OCI-LY1 (cell line): ENCODE data around the gene LYRM7.

ENCODE experiments used
- EZH2 ChIP-seq: fragments of 200-600 bp; sonication (generic), shearing (Covaris generic); IDR thresholded peaks from 2 replicates; pipeline ENCODE4 v1.8.0; 2017; ENCODE audit warnings: borderline replicate concordance, mixed run types, mild to moderate bottlenecking, antibody characterized with exemption, low read length, moderate library complexity, mixed read lengths
- TF ChIP-seq, protein P1 (sequence below): fragments of 200-600 bp; sonication (generic), shearing (Covaris generic); IDR thresholded peaks from 2 replicates; pipeline ENCODE4 v1.5.1; 2017; ENCODE audit warnings: mild to moderate bottlenecking, antibody characterized with exemption, low read length, moderate library complexity, mixed read lengths

DNA sequence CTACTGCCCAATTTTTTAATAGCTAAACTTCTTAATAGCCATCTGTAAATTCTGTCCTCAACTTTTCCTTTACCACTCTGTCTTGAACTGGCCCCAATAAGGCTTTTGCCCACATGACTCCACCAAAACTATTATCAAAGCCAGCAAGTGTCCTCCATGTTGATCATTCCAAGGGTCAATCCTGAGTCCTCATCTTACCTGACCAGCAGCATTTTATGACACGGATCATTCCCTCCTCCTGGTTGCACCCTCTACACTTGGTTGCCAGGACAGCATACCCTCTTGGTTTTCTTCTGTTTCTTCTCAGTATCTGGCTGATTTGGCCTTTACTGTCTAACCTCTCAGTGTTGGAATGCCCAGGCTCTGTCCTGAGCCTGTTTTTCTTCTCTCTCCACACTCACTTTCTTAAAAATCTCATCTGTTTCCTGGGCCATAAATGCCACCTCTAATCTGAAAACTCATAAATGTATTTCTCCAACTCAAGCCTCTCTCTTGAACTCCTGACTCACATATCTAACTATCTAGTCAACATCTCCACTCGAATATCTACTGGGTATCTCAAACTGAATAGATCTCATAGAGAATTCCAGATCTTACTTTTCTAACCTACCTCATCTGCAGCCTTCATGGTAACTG is 53.1 kb downstream of the LYRM7 start:
- TF ChIP-seq, protein P1, sequence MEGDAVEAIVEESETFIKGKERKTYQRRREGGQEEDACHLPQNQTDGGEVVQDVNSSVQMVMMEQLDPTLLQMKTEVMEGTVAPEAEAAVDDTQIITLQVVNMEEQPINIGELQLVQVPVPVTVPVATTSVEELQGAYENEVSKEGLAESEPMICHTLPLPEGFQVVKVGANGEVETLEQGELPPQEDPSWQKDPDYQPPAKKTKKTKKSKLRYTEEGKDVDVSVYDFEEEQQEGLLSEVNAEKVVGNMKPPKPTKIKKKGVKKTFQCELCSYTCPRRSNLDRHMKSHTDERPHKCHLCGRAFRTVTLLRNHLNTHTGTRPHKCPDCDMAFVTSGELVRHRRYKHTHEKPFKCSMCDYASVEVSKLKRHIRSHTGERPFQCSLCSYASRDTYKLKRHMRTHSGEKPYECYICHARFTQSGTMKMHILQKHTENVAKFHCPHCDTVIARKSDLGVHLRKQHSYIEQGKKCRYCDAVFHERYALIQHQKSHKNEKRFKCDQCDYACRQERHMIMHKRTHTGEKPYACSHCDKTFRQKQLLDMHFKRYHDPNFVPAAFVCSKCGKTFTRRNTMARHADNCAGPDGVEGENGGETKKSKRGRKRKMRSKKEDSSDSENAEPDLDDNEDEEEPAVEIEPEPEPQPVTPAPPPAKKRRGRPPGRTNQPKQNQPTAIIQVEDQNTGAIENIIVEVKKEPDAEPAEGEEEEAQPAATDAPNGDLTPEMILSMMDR, result no peak
- TF ChIP-seq EZH2, result no peak
